GM21528 (cell line): Measurements from ENCODE around the gene NUDT3.

ENCODE experiments used
- ATAC-seq: cut with Tn5 transposase; IDR thresholded peaks from one replicate; pipeline ENCODE4 v1.9.1; 2021; ENCODE audit warnings: mild to moderate bottlenecking, moderate library complexity; ENCODE audit not compliant: unreplicated experiment, low FRiP score

NUDT3 gene

DNA sequence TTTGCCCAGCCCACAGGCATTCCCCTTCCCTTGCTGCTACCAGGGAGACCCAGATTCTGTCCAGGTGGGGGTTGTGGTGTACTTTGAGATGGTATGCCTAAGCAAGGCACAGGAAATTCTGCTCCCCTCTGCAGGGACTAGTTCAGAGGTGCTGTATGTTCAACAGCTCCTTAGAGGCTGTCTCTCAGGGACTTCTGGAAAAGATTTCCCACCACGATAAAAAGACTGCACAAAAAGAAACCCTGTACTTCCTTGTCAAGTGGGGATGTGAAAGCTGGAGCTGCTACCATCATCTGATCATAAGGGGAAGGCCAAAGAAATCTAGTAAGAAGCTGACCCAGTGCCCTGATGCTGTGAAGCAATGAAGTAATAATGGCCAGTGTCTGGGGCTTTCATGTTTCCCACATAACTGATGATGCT is 92.1 kb downstream of the NUDT3 start:
- no peak for ATAC-seq

DNA sequence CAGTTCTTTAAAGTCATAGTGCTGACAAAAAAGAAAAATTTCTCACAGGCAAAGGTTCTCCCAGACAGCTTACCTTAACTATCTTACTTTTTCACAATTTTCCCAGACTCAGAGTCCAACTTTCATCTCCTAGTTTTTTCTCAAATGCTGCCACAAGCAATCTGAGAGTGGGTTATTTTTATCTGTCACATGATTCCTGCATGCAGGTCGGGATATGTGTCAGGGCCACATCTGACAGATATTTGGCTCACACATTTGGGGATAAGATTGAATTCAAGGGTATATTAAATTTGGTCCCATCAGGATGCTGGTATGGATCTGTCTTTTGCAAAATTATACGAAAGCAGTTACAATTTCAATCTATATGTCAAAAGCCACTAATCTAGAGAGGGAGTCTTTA is 93.5 kb downstream of the NUDT3 start:
- no peak for ATAC-seq

DNA sequence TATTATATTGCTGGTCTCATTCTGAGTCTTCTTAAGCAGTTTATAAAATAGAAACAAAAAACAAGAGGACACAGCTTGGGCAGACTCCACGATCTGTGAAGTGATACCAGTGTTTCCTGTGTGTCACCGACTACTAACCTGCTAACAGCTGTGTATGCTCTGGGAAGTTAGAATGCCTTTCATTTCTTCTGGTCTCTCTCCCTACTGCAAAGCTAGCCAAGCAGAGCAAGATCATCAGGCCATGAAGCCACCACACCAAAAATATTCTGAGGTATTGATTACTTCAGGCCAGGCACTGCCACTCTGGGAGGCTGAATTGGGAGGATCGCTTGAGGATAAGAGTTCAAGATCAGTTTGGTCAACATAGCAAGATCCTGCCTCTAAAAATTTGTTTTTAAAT is 96.7 kb downstream of the NUDT3 start:
- peak; percentile 73 for ATAC-seq

DNA sequence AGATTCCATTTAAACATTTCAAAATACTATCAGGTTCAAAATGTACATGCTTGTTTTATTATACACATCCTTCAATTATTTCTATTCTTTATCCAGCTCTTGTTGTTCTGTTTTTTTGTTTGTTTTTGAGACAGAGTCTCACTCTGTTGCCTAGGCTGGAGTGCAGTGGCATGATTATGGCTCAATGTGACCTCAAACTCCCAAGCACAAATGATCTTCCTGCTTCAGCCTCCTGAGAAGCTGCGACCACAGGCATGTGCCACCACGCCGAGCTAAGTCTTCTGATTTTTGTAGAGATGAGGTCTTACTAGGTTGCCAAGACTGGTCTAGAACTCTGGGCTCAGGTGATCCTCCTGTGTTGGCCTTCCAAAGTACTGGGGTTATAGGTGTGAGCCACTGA is 99.5 kb downstream of the NUDT3 start:
- ATAC-seq = no peak

GRCh38 chr6:34289137-34289536 is 103.3 kb downstream of the NUDT3 start:
- ATAC-seq = no peak

DNA sequence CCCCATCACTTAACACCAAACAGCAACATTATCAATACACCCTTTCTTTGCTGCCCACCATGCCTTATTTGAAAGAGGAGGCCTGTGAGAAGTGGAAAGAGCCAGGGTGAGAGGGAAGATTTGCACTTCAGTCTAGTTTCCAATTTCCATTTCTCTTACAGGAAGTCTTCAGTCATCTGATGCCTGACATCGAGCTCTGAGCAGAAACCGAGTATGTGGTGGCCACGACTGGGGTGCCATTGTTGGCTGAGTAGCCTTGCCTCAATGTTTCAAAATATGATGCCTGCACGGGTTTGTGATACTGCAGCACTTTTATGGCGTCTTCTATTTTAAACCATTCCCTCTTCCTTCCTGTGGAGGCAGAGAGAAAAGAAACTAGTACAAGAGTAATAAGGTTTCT is 103.9 kb downstream of the NUDT3 start:
- no peak for ATAC-seq

GRCh38 chr6:34285448-34286164 is 106.9 kb downstream of the NUDT3 start:
- no peak for ATAC-seq

GRCh38 chr6:34284563-34285447 is 107.7 kb downstream of the NUDT3 start:
- ATAC-seq = no peak

DNA sequence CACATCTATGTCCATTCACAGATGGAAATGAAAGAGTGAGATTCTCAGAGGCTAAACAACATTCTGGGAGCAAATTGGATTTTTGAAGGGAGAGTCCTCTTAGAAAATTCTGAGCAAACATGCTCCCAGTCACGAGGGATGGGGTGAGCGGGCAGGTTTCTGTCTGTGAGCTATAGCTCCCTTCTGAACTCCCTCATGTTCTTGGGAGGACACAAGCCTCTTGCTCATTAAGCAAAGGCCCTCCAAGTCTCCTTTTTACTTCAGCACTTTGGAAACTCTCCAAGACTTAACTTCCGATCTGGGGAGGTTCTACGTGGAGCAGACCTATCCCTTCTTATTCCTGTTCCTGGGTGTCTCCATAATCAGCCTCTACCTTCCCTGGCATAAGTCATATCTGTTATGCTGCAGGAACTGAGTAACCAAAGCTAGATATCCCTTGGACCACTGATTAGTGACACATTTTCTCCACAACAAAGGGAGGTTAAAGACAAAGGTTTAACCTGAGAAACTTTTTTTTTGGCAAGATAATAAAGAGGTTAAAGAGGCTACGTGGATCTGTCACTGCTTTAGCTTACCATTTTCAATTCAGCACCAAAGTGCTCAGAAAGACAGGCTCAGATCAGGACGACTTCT is 110.7 kb downstream of the NUDT3 start:
- ATAC-seq = no peak

DNA sequence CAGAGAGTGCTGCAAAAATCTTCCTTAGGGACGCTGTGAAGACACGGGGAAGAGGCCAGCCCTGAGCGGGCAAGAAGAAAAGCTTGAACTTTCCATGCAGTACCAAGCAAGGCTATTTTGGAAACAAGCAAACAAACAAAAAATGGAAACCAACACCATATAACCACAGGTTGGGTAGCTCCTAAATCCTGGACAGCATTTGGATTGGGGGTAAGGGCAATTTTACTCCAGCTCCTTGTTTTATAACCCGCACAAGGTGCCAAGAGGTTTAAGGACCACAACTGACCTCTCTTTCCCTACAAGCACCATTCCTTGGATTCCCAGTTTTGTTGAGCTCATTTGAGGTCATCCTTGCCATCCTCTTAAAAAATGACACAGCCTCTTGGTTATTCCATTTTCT is 112.3 kb downstream of the NUDT3 start:
- no peak for ATAC-seq

- no peak for ATAC-seq
Measured at GRCh38 chr6:34278833-34279232, 113.6 kb downstream of the NUDT3 start.

GRCh38 chr6:34277763-34278112 is 114.7 kb downstream of the NUDT3 start:
- ATAC-seq = no peak

DNA sequence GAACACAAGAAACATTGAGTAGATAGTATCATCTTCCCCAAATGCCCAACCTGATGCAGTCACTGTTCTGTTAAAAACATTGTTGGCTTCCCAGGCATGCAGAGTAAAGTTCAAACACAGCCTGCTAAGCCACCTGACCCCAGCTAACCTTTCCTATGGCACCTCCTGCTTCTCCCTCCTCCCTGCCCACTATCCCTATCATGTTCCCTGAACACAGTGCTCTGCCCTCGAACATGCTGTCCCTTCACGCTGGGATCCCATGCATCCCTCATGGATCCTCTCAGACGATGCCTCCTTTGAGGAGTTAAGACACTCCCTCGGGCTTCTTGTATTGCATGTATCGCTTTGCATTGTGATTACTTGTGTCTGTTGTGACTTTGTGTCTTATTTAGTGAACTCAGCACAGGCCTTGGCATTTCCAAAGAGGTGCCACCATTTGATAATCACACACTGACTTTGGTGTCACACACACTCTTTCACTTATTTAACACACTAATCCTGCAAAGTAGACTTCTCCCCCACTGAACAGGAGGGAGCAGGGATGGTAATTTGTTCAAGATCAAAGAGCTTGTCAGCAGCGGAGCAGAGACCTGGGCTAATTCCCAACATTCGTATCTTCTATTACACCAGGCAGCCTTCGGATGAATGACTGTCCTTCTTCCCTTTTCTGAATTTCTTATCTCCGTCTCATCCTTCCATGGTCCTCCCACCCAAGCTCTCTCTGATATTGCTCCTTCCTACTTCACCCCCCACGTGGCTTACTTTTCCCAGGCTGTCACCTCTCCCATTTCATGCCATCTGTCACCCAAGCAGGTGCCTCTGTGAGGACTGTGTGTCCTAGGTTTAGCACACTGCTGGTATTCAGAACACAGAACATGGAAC is 115.3 kb downstream of the NUDT3 start:
- no peak for ATAC-seq

DNA sequence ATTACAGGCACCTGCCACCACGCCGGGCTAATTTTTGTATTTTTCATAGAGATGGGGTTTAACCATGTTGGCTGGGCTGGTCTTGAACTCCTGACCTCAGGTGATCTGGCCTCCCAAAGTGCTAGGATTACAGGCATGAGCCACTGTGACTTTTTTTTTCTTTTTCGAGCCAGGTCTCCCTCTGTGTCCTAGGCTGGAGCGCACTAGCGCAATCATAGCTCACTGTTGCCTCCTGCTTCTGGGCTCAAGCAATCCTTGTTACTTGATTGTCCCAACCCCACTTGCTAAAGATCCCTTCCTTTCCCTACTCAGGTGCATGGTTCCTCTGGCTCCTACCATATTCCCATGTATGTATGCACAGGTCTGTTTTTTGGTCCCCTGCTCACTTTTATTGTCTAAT is 116.3 kb downstream of the NUDT3 start:
- ATAC-seq = no peak

- no peak for ATAC-seq
Measured at GRCh38 chr6:34275128-34275804, 117.2 kb downstream of the NUDT3 start.

GRCh38 chr6:34274129-34274528 is 118.3 kb downstream of the NUDT3 start:
- no peak for ATAC-seq

DNA sequence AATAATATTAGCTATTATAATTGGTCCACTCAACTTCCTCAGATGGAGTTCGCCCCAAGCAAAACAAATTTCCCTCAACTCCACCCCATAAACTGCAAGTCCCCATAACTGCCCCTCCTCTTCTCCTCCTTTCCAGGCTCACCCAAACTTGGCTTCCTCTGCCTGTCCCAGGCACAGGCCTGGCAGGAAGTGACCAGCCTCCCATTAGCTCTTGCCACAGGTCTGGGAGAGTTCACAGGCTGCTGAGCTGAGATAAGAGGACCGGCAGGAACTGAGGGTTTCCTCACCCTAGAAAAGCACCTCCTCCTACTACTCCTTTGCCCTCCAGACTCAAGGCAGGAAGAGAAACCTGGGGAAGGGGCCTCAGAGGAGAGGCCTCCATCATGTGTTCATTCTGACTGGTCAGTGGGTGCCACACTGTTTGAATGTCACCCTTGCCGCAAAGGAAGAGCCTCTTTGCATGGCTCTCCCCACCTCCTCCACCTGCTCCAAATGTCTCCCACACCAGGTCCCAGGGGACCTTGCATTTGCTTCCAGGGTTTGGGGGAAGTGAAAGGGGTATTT is 119.1 kb downstream of the NUDT3 start:
- ATAC-seq = no peak

- ATAC-seq = no peak
Measured at GRCh38 chr6:34272013-34272926, 120.2 kb downstream of the NUDT3 start.
